MV-4-11 (cell line): ENCODE results near the gene KCNG2.
A peak's percentile ranks its signal among the peaks of the same experiment; 100 is the strongest.

ENCODE experiments used
- DNase-seq: peaks from one replicate; lab custom pipeline; 2025; lab: John Stamatoyannopoulos, UW

KCNG2 gene

GRCh38 chr18:79926715-79927606, 129.2 kb downstream of the KCNG2 start:
- DNase-seq: no peak

- no peak for DNase-seq
Measured at GRCh38 chr18:79927607-79928562, 130.1 kb downstream of the KCNG2 start.

- DNase-seq: no peak
Measured at GRCh38 chr18:79928563-79928960, 130.8 kb downstream of the KCNG2 start.

- DNase-seq: no peak
Measured at GRCh38 chr18:79930020-79930642, 132.4 kb downstream of the KCNG2 start.

GRCh38 chr18:79931475-79931874, 133.7 kb downstream of the KCNG2 start:
- DNase-seq: no peak

GRCh38 chr18:79932907-79933306, 135.2 kb downstream of the KCNG2 start:
- DNase-seq: no peak

GRCh38 chr18:79933765-79934164, 136.0 kb downstream of the KCNG2 start:
- DNase-seq: peak; percentile 91

- DNase-seq: peak; percentile 89
Measured at GRCh38 chr18:79934311-79935097, 136.8 kb downstream of the KCNG2 start.

GRCh38 chr18:79935098-79935480, 137.4 kb downstream of the KCNG2 start:
- no peak for DNase-seq

GRCh38 chr18:79935499-79935898, 137.8 kb downstream of the KCNG2 start:
- DNase-seq: no peak

GRCh38 chr18:79935925-79936324, 138.2 kb downstream of the KCNG2 start:
- no peak for DNase-seq

- no peak for DNase-seq
Measured at GRCh38 chr18:79936641-79937040, 138.9 kb downstream of the KCNG2 start.

GRCh38 chr18:79937103-79937860, 139.5 kb downstream of the KCNG2 start:
- no peak for DNase-seq

- DNase-seq: no peak
Measured at GRCh38 chr18:79938196-79938595, 140.5 kb downstream of the KCNG2 start.

- no peak for DNase-seq
Measured at GRCh38 chr18:79939096-79939495, 141.4 kb downstream of the KCNG2 start.

GRCh38 chr18:79940126-79940813, 142.5 kb downstream of the KCNG2 start:
- DNase-seq: no peak

- DNase-seq: no peak
Measured at GRCh38 chr18:79940814-79941472, 143.2 kb downstream of the KCNG2 start.

- no peak for DNase-seq
Measured at GRCh38 chr18:79941473-79942119, 143.9 kb downstream of the KCNG2 start.

- DNase-seq: no peak
Measured at GRCh38 chr18:79942211-79942610, 144.5 kb downstream of the KCNG2 start.
